ENCODE results near the gene ARID3A. TPM values are rescaled to one million over a fixed set of nuclear protein-coding genes. Genes with fewer than 3 reads are reported as not detected.
A peak's percentile ranks its signal among the peaks of the same experiment; 100 is the strongest.

The ARID3A gene
- total and polyA plus RNA-seq, 2 of the 4 experiments (the other 2 are of a cell fraction), result 16.0 to 23.1 TPM

DNA sequence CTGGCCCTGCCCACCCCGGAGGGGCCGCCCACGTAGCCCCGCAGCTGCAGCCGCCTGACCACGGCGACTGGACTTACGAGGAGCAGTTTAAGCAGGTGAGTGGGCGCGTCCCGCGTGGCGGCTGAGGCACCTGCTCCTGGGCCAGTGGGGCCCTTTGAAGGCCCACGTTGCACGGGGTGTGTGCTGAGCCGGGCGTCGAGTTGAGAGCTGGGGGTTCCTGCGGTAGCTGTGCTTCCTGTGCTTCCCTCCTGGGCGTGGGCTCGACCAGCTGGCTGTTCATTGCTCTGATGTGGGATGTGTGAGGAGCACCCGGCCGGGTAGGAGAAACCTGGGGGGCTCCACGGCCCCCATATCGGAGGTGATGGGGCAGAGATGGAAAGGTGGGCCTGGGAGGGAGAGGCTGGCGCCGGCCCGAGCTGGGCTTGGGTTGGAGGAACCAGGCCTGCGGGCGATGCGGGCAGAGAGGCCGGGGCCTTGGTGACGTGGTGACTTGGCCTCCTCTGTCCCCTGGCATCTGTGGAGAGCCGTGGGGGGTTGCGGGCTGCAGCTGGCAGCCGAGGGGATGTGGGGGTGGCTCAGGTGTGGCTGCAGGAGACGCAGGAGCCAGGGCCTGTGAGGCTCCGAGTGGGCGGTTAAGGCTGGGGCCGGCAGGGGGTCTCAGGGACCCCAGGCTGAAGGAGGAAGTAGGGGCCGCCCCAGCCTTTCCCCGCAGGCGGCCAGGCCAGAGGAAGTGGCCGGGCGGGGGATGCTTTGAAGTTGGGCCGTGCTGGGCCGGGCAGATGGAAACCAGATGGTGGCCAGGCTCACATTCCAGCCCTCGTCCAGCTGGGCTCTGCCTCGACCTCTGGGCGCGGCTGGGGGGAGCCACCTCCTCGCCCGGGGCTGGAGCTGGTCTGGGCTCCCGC, 7.1 kb downstream of the ARID3A start (continued):
- TF ChIP-seq USF2 (IDR thresholded peaks at IDR 0.05; ENCODE audit: low read depth, low read length) (no peak), BHLHE40 (IDR thresholded peaks at IDR 0.05; ENCODE audit: low read depth, low read length) (peak; percentile 47; the same call in 1 of the 2 replicates), FOS (IDR thresholded peaks at IDR 0.05; ENCODE audit: low read depth, low read length) (no peak)

Data from IMR-90 (cell line).